GM18519 (cell line): Measurements from ENCODE around the gene PCBP3.

ENCODE experiments used
- ATAC-seq: cut with Tn5 transposase; IDR thresholded peaks from one replicate; pipeline ENCODE4 v1.9.1; 2021; ENCODE audit warnings: mild to moderate bottlenecking, moderate library complexity; ENCODE audit not compliant: unreplicated experiment, low FRiP score

Gene PCBP3

GRCh38 chr21:45721671-45722070, 78.1 kb downstream of the PCBP3 start:
- ATAC-seq = no peak

DNA sequence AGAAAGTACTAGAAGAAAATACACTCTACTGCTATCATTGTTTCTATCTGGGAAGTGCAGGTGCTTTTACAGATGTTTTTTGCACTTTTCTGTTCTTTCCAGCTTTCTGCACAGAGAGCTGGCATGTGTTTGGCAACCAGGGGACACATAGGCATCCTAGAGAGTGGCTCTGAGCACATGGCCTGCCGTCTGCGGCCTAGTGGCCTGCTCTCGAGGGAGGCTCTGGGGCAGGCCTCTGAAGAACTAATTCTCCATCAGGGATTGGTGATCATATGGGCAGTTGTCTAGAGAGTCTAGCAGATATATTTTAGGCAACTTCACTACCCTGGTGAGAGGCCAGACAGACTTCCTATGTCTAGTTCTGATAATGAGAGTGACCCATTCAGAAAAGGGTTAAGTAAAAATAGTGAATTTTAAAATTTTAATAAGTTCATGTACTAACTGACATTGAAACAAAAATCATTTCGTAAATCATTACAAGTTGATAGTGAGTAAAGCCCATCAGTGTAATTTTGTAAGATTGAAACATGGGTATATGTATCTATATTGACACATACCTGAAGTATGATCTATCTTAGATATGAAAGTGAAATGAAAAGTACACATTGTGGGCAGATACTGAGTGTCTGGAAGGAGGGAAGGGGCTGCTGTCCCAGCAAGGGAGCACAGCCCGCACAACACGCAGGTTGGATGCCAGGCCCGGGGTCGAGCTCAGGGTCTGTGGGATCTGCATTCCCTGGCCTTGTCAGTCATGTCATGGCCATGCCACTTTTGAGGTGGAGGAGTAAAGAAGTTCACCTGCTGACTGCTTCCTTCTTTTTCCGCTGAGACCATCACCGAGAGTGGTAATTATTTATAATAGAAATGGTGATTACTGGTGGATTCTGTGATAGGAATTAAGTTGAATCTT, 79.8 kb downstream of the PCBP3 start:
- ATAC-seq = no peak

DNA sequence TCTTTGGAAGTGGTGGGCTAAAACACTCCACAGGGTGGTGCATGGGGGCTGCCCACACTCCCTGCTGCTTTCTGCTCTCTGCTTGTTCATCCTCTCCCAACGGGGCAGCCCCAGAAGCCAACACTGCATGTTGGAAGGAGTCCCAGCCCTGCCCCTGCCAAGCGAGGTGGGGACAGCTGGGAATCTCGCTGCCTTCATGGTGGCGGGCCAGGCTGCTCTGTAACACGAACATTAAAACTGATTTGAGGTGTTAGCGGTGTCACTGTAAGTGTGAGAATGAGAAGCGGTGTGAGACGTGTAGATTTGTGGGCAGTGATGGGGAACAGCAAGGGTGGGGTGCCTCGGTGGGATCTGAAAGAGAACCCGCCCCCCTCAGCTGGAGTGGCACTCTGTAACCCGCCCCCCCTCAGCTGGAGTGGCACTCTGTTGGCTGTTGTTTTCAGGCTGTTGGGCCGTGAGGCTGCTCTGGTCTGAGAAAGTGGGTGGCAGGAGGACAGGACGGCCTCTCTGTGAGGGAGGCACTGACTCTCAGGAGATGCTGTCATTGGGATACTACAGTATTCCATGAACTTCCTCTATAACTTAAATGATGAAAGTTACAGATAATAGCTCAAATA, 80.9 kb downstream of the PCBP3 start:
- no peak for ATAC-seq

DNA sequence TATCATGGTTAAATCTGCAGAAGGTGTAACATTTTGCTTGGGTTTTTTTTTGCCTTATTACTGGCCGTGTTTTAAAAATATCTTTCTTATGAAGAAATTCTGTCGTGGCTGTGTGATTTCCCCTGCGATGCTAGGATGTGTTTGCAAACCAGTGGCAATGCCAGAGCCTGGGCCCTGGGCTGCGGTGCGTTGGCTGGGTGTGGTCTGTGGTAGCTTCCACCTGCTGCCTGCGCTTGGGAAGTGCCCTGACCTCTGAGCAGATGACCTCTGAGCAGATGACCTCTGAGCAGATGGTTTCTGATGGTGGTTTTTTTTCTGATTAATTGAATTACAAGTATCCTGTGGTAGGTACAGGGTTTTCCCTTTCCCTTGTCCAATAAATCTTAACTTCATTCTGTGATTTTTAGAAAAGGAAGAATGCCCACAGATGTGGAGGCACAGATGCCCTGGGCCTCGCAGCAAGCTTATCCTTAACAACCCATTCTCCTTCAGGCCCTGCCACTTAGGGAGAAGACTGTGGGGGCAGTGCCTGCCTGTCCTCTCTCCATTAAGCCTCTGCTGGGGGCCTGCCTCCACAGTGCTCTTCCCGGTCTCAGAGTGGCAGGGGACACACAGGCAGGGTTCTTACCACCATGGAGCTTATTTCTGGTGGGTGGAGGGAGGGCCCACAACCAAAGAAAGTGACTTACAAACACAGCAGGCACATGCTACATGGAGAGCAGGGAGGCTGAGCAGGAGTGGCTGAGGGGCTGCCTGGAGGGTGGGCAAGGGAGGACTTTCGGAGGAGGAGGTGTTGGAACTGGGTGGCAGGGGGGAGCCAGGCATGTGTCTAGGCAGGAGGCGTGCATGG, 81.7 kb downstream of the PCBP3 start:
- ATAC-seq = no peak

GRCh38 chr21:45725844-45726200, 82.3 kb downstream of the PCBP3 start:
- ATAC-seq = no peak

DNA sequence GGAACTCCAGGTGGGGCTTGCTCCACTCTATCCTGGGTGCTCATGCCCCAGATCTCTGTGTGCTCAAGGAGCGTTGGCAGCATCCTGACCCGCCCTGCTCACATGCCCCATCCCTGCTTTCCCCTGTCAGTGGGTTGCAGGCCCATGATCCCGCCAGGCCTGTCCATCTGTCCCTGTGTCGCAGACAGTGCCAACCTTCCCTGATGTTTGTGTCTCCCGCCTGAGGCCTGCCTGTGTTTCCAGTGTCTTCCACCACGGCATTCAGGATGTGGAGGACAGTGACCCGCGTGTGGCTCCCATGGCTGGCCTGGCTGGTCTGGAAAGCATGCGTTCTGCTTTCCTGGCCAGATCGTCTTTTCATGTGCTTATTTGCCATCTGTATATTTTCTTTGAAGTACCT, 82.9 kb downstream of the PCBP3 start:
- no peak for ATAC-seq

- ATAC-seq = no peak
These were observed 83.9 kb downstream of the PCBP3 start for GRCh38 chr21:45727390-45727789.

DNA sequence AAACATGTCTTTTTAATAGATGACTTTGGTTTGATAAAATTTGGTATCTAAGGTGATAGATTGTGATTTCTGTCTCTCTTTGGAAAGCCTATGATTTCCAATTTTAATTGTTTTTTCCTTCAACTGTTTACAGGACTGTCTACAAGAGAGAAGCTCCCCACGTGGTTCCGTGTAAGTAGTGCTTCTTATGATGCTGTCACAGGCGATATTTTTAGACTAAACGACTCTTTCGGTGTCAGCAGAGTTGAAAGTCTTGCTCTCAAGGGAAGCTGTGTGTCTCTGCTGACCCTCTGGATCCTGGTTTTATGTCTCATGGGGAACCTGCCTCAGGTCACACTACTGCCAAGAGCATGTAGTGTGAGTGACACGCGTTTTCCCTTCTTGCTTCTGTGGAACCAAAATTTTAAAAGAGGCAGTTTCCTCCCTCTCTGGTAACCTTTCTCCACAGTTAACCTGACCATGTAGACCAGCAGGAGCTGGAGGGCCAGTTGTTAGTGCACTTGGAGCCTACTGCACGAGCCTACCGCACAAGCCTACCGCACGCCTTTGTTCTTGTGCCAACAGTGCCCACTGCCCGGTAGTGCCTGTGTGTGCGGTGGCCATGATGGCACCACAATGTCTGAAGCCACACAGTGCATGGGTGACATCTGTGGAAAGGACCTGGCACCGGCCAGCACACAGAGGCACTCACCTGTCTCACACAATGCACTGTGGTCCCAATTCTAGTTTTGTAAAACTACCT, 91.9 kb downstream of the PCBP3 start:
- ATAC-seq = no peak

- ATAC-seq = no peak
These were observed 92.6 kb downstream of the PCBP3 start for GRCh38 chr21:45736042-45736689.

GRCh38 chr21:45736690-45737484, 93.4 kb downstream of the PCBP3 start:
- ATAC-seq = no peak

DNA sequence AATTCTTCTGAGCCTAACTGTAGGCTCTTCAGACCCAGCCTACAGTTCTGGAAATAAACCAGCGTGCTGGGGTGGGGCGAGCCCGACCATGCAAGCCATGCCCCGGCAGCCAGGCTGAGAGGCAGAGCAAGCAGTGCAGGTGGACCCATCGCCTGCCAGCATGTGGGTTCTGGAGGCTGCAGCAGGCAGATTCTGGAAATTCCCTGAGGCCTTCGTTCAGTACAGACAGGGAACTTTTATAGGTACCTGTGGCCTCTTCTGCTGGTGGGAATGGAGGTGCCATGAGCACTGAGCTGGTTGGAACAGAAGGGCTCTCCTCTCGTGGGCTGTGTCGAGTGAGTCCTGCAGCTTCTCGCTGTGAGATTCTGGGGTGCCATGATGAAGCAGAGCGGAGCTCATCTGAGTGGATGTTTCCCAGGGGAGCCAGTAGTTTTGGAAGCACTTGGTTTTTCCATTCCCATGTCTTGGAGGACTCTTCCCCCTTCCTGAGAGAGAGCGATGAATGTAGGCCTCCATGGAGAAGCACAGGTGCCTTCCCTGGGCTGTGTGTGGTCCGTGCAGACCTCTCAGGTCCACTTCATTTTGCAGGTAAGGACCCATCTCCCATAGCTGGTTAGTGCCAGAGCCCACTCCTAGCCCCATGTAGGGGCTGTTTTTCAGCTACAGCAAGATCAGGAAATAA, 94.1 kb downstream of the PCBP3 start:
- no peak for ATAC-seq

DNA sequence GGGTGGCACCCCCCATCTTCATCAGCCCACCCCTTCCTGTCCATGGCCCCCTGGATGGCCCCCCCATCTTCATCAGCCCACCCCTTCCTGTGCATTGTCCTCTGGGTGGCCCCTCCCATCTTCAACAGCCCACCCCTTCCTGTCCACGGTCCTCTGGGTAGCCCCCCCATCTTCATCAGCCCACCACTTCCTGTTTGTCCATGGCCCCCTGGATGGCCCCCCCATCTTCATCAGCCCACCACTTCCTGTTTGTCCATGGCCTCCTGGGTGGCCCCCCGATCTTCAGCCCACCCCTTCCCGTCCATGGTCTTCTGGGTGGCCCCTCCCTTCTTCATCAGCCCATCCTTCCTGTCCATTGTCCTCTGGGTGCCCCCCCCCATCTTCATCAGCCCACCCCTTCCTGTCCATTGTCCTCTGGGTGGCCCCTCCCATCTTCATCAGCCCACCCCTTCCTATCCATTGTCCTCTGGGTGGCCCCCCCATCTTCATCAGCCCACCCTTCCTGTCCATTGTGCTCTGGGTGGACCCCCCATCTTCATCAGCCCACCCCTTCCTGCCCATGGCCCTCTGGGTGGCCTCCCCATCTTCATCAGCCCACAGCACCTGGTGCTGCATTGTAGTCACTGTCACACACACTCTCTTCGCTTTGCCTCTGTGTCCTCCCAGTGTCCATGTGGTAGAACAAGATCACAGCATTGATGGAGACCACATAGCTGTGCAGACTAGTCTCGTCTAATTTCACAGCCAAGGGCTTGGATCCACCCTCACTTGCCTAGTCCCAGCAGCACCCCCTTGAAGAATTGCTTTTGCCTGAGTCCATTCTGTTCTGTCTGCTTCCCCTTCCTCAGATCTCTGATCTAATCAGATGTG, 95.9 kb downstream of the PCBP3 start:
- no peak for ATAC-seq

GRCh38 chr21:45740088-45740440, 96.5 kb downstream of the PCBP3 start:
- ATAC-seq = no peak

DNA sequence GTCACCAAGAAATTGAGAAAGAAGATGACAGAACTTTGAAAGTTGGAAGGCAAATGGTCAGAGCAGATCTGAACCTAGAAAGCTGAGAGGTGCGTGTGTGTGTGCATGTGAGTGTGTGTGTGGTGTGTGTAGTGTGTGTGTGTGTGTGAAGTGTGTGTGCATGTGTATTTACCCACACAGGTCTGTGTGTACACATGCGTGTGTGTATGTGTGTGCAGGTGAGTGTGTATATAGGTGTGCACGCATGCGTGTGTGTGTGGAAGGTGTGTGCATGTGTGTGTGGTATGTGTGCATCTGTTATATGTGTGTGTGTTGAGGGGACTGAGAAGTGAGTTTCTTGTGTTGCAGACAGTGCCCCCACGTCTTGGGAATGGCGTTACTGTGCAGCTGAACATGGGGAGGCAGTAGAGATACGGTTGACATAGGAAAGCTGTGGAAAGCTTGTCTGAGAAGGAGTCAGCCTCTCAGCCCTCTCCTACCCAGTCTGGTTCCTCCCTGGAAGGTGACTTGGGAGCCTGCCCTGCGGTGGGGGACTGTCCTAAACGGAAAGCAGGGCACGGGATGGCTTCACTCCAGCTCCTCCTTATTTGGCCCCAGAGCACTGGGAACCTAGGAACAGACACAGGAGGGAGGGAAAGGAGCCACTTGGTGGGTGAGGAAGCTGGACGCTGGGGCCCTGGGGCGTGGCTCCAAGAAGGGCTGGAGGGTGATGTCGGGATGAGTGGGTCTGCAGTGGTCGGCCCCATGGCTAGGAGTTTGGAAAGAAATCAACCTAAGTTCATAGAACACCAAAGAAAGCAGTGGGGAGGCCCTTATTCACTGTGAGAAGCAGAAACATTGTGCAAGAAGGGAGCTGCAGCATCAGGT, 97.2 kb downstream of the PCBP3 start:
- no peak for ATAC-seq

DNA sequence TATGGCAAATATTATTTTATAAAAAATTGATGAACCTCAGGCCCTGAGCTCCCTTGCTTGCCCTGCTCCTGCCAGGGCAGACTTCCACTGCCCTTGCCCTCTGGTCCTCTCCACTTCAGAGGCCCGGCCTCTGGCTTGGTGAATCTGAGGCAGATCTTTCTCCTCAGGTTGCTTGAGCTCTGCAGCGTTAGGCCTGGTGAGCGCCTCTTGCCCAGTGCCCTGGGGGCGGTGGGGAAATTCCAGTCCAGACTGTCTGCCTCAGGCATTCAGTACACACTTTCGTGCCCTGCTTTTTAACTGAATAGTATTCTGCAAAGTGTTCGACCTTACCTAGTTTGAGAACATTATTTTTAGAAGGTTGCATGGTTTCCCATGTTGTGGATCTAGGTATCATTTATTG, 98.2 kb downstream of the PCBP3 start:
- no peak for ATAC-seq

DNA sequence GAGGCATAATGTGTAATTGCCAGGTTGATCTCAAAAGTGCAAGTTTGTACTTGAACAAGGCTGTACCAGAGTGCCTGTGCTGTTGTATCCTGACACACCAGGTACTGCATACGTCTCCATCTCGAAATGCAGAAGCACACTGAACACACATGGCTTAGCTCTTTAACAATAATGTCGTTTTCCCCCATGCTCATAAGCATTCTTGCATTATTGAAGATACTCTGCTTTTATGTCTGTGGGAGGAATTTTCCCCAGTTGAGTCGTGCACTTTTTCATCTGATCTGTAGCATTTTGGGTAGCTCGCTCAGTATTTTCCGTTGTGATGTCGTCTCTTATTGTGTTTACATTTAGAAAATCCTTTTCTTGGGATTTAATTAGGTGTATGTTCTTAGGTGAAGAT, 98.7 kb downstream of the PCBP3 start:
- no peak for ATAC-seq

DNA sequence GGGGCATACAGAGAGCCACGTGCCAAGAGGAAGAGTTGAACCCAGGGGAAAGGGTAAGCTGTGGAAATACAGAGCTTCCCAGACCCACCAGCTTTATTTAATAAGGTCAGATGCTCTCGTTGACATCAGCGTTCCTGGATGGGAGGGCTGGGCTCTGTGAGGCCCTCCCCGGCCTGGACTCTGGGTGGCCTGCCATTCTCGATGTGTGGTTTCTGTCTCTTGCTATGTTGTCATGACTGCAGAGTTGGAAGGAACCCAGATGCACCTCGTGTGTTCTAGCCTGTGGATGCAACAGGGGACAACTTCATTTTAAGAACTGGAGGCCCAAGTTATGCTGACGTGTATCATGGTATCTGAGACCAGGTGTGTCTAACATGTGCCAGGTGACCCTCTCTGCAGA, 101.7 kb downstream of the PCBP3 start:
- ATAC-seq = no peak
